SIG-M5 (cell line): ENCODE measurements around the gene NTF3.

Experiments used
- DNase-seq: peaks from one replicate; lab custom pipeline; 2025; lab: John Stamatoyannopoulos, UW

NTF3 gene

DNA sequence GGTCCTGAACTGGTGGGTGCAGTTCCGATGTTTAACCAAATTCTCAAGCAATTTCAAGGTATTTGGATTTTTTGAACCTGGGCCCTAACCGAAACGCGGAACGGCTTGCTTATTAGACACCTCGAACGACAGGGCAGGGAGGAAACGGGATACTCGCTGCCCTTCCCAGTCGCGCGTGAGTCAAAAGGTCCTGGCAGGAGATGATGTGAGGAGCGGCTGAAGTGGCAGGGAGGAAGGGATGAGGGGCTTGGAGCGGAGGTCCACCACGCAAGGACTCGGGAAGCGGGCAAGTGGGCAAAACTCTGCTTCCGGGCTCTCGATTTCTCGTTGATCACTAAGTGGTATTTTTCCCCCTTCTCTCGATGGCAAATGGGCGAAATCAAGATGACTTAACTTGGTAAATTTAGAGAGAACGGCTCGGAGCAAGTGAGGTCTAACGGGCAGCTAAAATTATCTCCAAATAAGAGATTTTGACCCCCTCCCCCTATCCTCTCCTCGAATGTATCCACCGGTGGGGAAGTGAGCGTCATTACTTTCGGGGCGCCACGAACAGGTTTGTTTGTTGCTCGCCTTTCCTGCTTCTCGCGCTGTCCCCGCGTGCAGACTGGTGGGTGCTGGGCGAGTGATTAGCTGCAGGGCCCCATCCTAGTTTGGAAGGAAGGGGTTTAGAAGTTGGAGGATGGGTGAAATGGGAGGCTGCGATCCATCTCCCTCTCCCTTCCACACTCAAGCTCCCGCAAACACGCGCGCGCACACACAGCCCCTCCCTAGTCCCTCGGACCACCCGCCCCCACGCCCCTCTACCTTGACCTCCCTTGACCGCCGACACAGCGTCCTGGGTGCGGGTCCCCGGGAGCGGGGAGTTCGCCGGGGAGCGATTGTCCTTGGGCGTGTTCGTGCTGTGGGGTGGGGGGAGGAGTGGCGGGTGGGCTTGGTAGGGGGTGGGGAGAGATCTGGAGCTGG lies 986 bp upstream of the NTF3 start:
- no peak for DNase-seq

DNA sequence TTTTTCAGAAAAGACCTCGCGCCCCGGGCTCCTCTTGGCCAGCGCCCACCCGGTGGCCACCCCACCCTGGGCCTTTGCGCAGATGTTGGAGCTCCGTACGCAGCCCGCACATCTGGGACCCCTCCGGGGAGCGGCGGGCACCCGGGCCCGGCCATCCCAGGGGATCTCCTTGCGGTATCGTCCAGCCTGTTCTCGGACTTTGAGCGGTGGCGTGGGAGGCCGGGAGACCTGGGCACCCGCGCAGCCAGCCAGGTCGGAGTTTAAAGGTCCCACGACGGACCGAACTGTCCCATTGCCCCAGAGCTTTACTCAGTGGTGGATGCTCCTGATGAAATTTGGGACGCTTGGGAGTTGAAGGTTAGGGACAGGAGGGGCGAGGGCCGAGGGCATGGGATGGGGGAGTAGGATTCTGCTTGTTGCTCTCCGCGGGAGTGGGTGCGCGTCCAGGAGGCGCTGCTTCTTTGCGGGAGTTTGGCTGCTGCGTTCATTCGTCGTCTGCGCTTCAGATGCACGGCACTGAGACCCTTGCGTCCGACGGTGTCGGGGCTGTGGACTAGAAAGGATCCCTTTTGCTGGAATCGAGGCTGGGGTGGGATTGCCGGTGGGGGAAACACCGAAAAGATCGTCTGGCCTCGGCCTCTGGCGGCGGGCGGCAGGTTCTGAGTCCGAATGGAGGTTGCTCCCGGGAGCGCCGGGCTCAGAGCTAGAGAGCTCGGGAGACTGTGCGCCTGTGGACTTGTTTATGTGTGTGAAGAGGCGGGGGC lies 1.4 kb downstream of the NTF3 start:
- DNase-seq, result no peak

DNA sequence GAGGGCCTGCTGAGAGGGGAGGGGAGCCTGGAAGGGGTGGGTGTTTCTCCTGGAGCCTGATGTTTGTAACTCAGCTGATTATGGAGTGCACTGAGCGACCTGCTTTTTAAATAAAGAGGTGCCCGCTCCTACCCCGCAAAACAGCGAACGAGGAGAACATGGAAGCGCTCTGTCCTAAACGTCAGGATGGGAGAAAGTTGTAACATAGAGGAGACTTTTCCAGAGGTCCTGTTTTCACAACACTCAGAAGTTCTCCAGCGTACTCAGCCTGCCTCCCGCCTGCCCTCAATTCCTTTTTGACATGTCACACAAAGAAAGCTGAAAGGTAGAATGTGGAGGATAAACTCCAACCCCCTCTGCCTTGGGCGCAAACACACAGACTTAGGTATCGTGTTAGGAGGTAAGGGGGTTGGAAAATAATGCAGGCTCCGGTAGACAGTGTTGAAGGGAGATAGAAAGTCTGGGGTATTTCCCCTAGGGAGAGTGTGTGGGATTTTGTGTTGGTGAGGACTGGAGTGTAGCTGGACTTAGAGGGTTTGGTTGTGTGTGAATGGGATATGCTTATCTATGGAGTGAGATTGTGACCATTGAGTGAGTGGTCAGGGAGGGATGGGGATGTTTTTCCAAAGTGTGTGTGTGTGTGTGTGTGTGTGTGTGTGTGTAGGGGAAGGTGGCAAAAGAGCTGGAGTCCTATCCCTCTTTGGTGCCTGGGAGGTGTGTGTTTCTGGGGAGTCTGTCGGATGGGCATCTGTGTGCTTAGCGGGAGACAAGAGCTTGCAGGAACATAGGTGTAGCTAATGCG lies 2.1 kb downstream of the NTF3 start:
- no peak for DNase-seq

DNA sequence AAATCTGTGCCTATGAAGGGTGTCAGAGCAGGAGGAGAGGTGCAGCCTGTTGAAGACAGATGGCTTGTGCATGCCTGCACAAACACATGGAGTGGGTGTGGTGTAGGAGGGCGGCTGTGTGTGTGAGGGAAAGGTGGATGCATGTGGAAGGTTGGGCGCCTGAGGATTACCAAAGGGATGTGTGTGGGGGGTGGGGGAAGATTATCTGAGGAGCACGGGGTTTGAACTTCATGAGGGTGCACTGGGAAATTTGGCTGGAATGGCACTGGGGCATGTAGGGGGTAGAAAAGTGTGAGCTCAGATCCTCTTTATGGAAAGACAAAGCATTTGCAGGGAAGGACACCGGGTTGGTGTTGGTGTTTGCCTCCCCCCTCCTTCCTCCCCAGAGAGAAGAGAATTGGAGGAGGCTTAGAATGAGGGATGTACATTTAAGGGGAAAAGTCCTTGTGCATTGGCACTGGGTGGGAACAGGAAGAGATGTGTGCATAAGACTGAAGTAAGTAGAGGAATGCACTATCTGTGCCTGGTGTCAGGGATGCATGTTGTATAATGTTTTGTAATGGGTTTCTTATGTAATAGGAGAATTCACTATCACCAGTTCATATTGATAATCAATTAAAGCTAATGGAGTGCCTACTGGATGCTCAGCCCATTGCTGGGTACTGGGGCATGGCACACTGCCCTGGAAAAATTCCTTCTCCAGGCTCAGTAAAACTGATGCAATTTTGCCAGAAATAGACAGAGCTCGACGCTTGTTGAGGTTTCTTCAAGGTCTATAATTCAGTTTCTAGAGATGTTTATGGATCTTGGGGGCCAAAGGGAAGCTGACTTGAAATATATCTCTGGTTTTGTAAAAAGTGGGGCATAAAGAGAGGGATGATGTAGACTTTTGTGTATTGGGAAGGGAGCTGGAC lies 3.0 kb downstream of the NTF3 start:
- DNase-seq, result no peak

DNA sequence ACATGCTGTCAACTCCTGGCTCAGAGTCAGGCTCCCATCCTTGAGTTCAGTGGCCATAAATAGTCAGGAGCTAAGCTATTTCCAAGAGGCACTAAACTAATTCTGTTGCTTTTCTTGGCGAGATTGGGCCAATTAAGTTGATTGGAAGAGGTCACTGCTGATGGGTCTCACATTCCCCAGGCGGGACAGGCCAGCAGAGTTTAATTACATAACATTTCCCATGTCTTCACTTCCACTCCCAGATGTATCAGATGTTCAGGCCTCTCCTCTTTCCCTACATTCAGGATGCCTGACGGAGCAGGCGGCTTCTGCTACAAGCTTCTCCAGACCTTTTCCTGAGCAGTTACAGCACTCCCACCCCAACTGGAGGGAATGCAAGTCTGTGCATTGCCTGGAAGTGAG lies 5.3 kb downstream of the NTF3 start:
- no peak for DNase-seq

DNA sequence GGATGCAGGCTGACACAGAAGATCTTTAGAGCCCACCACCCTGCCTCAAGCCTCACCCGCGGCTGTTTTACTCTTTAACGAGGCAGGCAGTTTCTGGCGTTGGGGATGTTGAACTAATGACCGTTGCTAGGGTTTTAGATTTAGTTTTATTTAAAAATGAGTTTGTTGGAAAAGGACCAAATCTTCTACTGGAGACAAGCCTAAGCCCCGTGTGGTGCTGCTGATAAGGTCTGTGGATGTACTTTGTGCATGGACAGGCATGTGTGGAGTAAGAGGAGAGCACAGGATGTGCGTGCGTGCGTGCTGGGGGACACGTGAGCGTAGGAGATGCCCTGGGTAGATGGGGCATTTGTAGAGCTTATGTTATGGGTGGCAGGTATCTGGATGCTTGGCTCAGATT lies 5.7 kb downstream of the NTF3 start:
- no peak for DNase-seq

DNA sequence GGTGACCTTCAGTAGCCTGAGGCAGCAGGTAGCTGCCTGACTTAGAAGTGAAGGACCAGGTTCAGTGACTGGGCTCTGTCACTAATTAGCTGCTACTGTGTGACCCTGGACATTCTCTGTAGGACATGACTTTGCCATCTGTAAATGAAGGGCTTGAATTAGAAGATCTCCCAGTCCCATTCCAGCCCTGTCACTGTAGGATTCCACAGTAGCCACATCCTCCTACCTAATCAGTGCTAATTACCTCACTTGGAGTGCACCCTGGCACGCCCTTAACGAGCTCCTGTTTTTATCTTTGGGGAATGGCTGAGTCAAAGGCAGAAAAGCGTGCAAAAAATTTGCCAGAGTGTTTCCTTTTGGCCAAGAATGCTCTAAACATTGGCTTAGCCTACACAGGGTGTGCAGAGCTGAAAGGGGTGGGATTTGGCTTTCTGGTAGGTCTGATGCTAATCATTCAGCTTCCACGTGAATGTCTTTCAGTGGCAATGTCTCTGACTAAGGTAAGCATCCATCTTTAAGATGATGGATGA lies 6.8 kb downstream of the NTF3 start:
- DNase-seq, result no peak

DNA sequence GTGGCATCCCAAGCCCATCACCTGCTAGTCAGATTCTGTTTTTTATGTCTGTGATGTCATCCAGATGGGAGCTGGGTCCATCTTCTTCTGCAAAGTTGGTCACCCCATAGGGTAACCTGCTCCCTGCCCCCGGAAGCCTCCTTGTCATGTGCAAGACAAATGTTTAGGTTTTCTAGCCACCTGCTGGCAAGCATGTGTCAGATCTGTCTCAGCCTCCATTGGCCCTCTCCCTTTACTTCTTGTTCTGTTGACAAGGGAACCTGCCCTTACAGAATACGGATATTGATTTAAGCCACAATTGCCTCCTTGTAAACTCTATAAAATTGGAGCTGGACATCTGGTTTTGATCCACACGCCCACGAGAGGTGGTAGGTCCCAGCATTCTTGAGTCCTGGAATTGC lies 7.5 kb downstream of the NTF3 start:
- DNase-seq, result no peak

DNA sequence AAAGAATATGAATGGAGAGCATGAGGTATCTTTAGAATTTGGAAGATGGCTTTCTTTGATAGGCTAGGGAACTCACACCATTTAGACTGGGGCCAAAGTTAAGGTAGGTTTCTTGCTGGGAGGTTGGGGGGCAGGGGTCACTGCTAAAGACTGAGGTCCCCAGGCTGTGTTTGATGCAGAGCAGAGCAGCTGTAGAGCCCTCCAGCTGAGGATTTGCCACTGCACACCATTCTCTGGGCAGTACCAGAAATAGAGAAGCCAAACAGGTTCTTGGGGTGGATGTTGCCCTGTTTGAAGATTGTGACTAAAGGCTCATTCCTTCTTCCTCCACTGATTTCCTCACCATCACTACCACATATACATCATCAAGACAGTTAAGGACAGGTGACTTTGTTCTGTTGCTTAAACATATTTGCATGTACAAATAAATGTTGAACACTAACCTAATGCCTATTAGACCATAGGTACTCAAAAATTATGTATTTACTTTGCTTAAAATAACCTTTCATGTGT lies 7.9 kb downstream of the NTF3 start:
- no peak for DNase-seq

DNA sequence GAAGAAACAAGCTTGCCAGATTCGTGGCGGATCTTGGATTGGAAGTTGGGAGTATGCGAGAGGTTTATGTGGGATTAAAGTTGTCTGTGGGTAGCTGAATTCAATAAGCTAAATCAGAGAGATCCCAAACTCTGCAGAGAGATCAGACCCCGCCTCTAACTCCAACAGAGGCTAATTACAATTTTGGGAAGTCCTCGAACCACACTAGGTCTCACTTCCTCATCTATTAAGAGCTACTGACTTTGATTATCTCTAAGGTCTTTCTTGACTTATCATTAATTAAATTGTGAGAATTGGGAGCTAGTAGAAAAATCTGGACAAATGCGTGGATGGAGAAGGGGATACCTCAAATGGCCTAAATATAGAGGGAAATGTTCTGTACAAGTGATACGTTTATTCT lies 9.1 kb downstream of the NTF3 start:
- DNase-seq, result no peak

DNA sequence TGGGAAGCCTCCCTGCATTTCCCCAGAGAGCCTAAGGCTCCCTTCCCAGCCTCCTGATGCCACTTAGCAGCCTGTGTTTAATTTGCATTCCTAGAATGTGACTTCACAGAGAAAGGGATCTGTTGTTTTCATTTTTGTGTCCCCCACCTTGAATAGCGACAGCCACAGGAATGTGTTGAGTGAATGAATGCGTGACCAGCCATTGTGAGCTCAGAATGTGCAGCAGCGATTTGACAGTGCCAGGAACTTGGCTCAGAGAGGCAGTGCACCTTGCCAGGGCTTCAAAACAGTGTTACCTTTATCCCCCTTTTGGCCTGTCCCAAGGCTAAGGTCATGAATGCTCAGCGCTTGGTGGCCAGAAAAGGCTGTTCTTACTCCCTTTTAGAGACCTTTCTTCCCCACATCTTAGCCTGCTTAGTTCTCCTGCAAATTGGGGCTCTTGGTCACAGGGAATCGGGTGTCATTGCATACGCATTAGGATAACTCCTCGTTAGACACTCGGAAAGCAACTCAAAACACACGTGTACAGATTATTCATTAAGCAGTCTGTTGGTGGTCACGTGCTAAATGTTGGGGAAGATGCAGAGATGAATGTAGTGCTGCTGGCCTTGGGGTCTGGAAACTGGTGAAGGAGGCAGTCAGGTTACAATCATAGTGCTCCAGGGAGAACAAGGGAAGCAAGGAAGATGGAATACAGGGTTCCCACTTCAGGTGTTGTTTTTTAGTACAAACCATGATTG lies 9.8 kb downstream of the NTF3 start:
- DNase-seq, result no peak

DNA sequence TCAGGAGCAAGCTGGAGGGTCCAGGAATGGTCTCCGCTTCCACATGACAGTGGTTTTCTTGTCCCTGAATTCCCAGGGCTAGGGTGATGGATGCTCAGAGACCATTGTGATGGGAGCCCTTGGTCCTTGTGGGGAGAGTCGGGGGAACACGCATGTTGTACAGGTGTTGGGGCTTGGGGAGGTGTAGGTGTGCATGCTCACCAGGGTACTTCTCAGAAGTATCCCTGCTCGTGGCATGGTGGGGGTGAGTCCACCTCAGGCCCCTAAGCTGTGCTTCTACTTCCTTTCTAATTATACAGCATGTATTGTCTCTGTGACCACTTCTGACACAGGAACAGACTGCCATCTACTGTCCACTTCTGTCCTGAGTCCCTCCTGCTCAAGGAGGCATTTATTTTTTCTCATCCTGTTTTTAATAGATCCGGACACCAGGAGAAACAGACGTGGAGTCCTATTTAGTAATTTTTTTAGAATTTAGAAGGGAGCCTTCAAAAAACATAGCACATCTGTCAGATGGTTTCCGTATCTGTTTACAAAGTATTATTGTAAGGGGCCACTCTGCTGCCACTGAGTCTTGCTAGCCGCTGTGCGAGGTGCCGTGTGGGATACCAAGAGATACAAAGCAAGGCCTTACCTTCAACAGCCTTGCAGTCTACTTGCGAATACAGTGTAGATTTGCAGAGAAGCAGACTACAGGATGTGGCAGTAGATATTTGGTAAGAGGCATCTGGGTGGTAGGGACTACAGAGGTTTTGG lies 10.5 kb downstream of the NTF3 start:
- DNase-seq, result no peak

DNA sequence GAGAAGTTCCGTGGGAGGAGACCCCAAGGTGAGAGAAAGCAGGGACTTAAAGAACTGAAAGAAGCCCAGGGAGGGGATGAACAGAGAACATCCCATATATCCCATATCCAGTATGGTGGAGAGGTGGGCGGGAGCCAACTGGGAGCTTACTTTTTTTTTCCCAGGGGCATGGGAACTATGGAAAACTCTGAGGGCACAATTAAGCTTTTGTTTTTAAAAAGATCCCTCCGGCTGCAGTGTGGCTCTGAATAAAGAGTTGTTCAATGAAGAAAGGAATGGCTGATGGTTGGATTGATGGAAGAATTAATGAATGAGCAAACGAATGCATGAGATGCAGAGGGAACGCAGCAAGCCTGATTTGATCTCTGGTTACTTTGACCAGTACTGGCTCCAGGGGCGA lies 12.6 kb downstream of the NTF3 start:
- DNase-seq, result no peak

DNA sequence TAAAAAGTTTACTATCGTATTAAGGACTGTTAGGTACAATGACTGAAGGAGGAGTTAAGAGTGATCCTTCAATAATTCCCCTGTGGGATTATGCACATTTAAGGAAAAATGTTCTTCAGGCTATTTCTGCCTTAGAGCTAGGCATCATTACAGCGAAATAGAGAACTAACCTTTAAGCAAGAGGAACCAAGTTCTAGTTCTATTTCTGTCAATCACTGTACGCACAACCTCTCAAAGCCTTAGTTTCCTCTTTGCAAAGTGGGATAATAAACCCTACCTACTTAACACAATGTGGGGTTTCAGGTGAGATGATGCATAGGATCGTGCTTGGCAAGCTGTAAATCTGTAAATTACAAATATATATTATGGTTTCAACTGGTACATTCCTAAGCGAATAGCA lies 15.4 kb downstream of the NTF3 start:
- no peak for DNase-seq

DNA sequence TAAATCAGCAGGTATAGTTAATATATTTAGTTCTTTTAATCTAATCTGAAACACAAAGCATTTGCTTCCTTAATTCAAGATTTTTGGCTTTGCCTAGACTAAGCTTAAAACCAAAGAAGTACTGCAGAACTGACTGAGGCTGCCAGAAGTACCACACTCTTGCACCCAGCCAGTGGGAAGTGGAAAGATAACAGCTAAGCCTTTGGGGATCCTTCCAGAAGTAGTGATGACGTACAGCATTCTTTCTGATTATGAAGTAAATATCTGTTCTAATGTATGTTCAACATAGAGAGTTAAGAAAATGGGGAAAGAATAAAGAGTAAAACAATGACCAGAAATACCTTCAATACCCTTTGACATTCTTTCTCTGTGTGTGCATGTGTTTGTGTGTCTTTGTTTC lies 19.3 kb downstream of the NTF3 start:
- no peak for DNase-seq

DNA sequence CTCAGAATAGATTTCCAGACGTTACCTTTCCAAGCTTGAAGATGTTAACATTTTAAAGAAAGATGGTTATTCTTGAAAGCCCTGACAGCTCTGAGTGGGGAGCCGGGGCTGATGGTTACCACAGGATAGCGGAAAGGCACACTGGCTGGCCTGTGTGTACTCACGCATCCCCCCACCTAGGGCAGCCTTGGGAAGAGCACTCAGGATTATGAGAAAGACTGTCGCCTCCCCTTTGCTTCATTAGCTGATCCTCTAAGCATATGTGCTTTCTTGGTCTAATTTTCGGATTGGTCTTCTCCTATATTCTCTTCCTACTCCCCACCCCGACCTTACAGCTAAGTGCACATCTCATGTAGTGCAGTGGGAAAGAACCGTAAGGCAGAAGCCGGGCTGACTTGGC lies 20.7 kb downstream of the NTF3 start:
- no peak for DNase-seq

DNA sequence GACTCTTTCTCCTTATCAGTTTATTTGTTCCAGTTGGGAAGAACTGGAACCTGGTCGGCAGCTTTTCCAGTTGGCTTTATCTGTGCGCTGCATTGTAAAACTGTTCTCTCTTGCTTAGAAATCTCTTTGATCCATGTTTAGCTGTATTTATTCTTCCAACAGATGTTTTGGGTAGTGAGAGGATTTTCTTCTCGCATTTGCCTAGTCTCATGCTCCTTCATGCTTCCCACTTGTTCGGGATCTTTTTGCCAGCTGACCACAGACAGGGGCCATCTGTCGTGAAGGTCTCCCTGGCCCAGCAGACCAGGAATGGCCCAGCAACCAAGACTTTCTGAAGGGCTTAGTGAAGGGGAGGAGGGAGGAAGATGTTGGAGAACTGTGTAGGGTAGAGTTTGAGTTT lies 21.6 kb downstream of the NTF3 start:
- no peak for DNase-seq

DNA sequence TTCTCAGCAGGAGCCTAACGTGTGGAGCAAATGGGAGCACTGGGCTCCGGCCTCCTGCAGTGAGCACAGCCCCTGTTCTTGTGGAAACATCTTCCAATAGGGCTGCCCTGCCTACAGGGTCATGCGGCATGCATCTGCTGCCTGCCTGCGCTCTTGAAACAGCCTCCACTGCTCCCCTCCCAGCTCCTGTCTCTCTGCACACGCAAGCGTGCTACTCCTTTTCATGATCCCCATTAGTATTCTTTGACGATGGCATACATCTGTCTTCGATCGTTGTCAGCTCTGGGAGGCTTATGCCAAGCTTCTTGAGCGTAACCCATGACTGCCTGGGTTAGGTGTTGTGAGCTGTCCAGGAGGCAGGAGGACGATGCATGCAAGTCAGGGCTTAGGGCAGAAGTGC lies 23.1 kb downstream of the NTF3 start:
- DNase-seq, result no peak

DNA sequence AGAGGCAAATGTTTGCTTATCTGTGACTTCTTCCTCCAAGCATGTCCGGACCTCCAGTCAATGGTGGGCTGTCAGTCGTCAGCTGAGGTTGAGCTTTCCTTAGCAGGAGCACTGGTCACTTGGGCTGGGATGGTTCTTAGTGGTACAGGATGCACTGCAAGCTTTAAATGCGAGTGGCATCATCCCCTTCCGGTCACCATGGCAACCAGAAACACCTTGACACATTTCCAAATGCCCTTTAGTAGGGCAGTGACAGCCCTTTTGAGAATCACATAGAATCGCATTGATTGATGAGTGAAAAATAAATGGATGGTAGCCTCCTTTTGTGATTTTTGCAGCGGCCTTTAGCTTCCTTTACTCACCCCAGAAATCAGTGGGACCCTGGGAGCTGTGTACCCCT lies 24.1 kb downstream of the NTF3 start:
- DNase-seq, result no peak

DNA sequence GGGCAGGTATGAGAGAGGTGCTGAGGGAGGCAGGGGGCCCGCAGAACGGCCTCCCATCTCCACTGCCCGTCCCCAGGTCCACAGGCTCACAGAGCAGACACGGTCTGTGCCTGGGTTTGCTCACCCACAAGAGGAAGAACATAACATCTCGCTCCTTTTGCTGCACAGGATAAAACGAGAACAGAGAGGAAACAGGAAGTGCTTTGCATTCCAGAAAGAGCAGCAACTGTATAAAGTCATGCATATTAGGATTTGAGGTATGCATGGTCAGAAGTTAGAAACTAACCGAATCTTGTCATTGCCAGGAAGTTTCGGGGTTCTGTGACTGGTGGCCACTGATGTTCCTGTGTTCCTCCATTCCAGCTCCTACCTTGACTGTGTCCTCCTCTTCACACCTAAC lies 25.0 kb downstream of the NTF3 start:
- DNase-seq, result no peak
